ENCODE data around the gene MON1A.

Gene MON1A

GRCh38 chr3:49901366-49902339, 28.0 kb downstream of the MON1A start:
- H3K4me3 ChIP-seq (replicated peaks; ENCODE audit: insufficient read depth, low read length): no peak overlapping the region
- DNase-seq (ENCODE audit: low read depth in 1 of 2, low spot score in 1 of 2): no peak
- TF ChIP-seq SPI1 (IDR thresholded peaks at IDR 0.05; ENCODE audit: borderline replicate concordance, low read depth): no peak
- TF ChIP-seq GABPA (IDR thresholded peaks at IDR 0.05; ENCODE audit: low read depth): no peak
- no peak for TF ChIP-seq CTCF (IDR thresholded peaks at IDR 0.05; ENCODE audit: insufficient read depth, low read length)
- no peak for TF ChIP-seq REST (IDR thresholded peaks at IDR 0.05; ENCODE audit: insufficient replicate concordance, low read depth)
- TF ChIP-seq POLR2AphosphoS5 (IDR thresholded peaks at IDR 0.05; ENCODE audit: low read depth): no peak
- H3K27me3 ChIP-seq (ENCODE audit: insufficient read depth, poor library complexity, severe bottlenecking): peaks cover 2% of the 10 kb centered on the region
- no peak overlapping the region for H3K27ac ChIP-seq (replicated peaks)

GRCh38 chr3:49900491-49901153, 29.0 kb downstream of the MON1A start:
- Histone ChIP-seq H3K4me3 (replicated peaks; ENCODE audit: insufficient read depth, low read length) (no peak overlapping the region), H3K27ac (replicated peaks) (no peak overlapping the region), H3K27me3 (ENCODE audit: insufficient read depth, poor library complexity, severe bottlenecking) (peaks cover 2% of the 10 kb centered on the region)
- no peak for DNase-seq (ENCODE audit: low read depth in 1 of 2, low spot score in 1 of 2)
- TF ChIP-seq CTCF (IDR thresholded peaks at IDR 0.05; ENCODE audit: insufficient read depth, low read length) (no peak), GABPA (IDR thresholded peaks at IDR 0.05; ENCODE audit: low read depth) (no peak), SPI1 (IDR thresholded peaks at IDR 0.05; ENCODE audit: borderline replicate concordance, low read depth) (no peak), REST (IDR thresholded peaks at IDR 0.05; ENCODE audit: insufficient replicate concordance, low read depth) (no peak), POLR2AphosphoS5 (IDR thresholded peaks at IDR 0.05; ENCODE audit: low read depth) (no peak)

- DNase-seq (ENCODE audit: low read depth in 1 of 2, low spot score in 1 of 2): peak in 1 of 2 experiments; percentile 25
- peaks cover 2% of the 10 kb centered on the region for H3K27me3 ChIP-seq (ENCODE audit: insufficient read depth, poor library complexity, severe bottlenecking)
- H3K27ac ChIP-seq (replicated peaks): no peak overlapping the region
- TF ChIP-seq REST (IDR thresholded peaks at IDR 0.05; ENCODE audit: insufficient replicate concordance, low read depth) (no peak), CTCF (IDR thresholded peaks at IDR 0.05; ENCODE audit: insufficient read depth, low read length) (peak; percentile 20), SPI1 (IDR thresholded peaks at IDR 0.05; ENCODE audit: borderline replicate concordance, low read depth) (no peak)
- no peak overlapping the region for H3K4me3 ChIP-seq (replicated peaks; ENCODE audit: insufficient read depth, low read length)
These were observed 29.8 kb downstream of the MON1A start for GRCh38 chr3:49899815-49900214.
